Activated CD8-positive, alpha-beta memory T cell treated with anti-CD3 and anti-CD28 coated beads for 1 hour (primary cell): Measurements from ENCODE around the gene VAT1L.

Experiments used
- DNase-seq, 2 donors: peaks; one replicate each; pipeline ENCODE4 v3.0.0-alpha.2; 2020; ENCODE audit warnings: low read depth in 1 of 2; ENCODE audit errors: extremely low read depth in 1 of 2

The VAT1L gene

DNA sequence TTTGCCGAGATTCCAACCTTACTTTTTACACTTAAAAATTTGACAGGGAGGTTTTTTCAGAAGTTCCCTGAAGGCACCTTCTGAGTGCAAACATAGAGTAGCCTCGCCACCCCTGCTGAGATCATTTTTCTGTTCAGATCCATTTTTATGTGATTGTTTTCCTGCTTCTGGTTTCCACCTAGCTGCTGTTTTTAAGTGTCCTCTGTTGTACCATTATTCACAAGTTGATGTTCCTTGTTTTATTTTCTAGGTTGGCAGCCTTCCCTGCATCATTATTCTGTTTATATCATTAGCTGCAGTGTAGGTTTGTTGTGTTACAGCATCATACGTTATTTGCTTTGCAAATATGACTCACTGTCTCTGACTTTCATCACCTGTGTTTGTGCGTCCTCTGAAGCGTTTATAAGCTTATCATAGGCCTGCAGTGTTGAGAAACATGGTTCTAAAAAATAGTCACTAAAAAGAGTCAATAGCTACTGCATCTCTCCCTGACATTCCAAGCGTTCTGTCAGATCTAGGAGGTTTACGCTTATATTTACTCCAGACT is 117.1 kb downstream of the VAT1L start:
- DNase-seq = no peak

DNA sequence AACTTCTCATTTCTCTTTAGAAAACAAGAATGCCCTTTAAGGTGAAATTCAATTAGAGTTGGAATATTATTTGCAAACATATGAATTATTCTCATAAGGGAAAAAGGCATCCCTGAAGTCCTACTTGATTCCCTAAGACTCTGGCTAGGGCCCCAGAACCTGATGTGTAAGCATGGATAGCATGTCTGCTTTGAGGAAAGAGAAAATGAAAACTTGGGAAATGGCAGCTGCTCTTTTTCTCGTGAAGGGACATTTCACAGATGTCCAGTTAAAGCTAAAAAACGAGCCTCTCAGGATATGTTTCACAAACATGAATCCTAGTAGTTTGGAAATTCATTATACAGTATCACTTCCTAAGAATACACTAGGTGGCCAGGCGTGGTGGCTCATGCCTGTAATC is 121.7 kb downstream of the VAT1L start:
- DNase-seq = no peak

DNA sequence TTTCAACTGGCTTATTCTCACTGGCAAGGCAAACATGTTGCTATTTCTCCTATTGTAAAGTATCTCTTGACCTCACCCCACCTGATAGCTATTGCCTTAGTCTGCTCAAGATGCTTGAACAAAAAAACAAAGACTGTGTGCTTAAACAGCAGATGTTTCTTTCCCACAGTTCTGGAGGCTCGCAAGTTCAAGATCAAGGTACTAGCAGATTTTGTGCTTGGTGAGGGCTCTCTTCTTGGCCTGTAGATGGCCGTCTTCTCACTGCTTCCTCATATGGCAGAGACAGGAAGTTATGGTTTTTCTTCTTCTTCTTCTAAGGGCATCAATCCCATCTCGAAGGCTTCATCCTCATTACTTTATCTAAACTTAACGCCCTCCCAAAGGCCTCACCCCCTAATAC is 124.3 kb downstream of the VAT1L start:
- DNase-seq = no peak

DNA sequence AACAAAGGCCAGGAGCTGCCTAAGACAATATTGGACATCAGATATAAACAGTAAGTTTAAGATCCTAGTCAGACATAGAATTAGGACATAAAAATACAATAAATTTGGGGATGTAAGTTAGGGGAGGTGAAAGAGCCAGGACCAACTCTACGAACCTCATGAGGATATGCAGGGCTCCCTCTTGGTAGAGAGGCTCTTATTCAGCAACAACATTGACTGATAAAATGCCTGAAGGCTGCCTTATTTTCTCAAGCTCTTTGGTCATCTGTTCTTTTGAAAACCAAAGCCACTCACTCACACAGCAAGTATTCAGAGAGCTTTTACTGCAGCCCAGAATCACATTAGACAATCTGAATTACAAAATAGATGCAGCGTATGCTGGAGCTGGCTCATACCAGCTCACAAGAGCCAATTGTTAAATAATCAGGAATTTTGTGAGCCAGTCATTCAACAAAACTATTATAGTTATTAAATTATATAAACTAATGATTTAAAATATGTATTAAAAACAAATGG is 125.4 kb downstream of the VAT1L start:
- DNase-seq = no peak

DNA sequence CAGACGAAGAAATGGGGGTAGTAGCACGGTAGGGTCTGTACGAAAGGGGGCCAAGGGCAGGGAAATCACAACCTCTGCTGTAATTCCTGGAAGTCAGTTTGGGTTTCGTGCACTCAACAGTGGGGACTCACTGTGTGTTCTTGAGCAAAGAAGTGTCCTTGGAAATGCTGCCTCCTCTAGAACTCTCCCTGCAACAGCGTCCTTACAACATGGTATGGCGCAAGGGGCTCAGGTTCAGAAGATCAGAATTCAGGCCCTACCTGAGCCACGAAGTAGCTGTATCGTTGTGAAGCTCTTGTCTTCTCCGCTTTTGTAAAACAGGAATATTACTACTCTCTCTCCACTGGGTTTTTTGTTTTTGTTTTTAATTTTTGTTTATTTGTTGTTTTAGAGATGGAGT is 127.7 kb downstream of the VAT1L start:
- no peak for DNase-seq

DNA sequence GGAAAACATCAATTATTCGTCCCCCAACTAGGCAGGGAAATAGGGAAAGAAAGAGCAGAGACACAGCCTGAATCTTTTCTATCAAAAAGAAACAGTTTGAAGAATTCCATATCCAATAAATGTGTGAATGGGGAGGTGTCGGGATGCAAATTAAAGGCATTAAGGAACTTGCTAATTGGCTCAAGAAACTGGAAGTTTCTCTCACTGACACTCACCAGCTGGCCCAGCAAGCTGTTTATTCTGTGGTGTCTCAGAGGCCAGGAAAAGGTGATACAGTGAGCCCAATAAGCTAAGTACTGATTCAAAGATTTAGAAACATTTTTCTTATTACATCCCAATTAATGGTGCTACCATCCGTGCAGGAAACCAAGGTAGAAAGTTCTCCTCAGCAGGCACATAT is 129.6 kb downstream of the VAT1L start:
- DNase-seq = no peak

DNA sequence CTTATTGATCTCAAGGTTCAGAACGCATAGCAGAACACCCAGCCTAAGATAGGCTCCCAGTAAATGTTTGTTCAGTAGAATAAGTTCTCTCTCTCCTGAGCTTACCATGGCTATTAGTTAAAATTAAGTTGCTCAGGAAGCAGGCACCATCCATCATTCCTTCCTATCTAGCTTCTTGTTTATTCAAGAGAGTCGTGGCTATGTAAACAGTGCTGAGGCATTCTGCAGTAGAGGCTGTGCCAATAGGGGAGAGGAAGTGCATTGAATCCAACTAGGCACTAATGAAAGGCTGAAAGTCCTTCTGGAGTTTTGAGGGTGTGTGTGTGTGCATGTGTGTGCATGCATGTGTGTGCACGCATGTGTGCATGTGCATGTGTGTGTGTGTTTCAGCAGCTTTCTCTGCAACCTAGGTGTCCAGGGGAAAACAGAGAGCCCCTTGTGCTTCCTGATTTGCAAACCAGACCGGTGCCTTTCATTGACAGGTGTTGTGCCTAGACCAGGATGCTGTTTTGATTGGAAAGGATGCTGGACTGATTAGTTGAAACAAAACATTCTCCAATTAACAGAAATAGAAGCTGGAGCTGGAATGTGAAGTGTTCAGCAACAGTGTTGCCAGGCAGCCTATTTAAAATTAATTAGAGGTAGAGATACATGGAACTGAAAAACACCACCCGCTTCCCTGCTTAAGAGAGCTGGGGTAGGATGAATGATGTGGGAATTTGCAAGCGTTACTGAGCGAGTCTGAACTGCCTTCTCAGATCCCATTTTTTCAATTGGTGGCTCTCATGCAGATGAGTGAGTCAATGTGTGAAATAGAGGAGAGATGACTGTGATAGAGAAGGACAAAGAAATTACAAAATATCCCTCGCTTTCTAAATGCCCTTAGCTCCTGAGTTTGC is 130.7 kb downstream of the VAT1L start:
- no peak for DNase-seq

DNA sequence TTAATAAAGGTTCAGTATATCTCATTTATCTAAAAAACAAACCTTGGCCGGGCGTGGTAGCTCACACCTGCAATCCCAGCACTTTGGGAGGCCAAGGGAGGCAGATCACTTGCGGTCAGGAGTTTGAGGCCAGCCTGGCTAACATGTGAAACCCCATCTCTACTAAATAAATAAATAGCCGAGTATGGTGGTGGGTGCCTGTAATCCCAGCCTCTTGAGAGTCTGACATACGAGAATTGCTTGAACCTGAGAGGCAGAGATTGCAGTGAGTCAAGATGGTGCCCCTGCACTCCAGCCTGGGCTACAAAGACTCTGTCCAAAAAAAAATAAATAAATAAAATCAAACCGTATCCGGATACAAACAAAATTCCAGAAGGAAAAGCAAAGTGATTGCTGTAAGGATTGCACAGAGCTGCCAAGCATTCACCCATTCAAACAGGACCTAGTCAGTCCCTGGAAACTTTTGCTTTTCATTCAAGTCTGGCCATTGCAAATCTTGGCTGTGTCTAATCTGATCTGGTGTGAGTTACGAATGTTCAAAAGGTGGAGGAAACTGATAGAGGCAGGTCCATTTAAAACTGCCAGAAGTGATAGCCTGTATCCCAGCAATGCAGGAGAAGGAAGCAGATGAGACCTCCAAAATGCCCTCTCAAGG is 131.5 kb downstream of the VAT1L start:
- DNase-seq = no peak

DNA sequence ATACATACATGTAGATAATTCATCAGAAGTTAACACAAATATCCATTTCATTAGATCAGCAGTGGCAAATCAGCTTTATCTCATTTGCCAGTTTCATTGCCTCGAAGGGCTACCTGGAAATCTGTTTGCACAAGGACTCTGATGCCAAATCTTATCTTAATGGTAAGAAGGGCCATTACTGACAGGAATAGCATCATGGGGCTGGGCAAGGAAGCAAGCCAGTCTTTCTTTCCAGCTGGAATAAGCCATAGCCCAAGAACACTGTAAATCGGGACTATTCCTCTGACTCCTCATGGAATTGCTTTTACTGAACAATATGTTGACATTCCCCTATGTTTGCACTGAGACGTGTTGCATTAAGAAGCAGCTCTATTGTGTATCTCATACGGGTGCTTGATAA is 132.6 kb downstream of the VAT1L start:
- no peak for DNase-seq

DNA sequence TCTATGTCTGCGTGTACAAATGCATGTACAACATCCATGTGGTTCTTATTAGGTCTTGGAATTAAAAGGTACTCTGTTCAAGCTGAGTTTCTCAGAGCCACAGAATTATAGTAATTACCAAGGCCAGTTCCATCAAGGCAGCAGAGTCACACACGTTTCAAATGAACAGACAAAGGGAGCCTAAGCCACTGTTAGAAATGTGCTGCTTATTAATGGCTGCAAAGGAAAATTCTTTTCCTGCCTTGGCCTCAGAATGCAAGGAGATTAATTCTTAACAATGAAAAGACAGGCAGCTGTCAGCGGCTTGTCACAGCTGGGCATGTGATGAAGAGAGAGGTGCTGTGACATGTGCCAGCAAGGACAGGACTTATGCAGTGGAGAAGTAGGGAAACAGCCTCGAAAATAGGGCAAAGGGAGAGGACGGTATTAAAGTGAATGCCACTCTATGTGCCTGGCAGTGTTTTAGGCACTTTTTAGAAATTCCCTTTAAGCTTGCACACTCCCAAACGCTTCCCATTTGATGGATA is 133.9 kb downstream of the VAT1L start:
- DNase-seq = no peak

DNA sequence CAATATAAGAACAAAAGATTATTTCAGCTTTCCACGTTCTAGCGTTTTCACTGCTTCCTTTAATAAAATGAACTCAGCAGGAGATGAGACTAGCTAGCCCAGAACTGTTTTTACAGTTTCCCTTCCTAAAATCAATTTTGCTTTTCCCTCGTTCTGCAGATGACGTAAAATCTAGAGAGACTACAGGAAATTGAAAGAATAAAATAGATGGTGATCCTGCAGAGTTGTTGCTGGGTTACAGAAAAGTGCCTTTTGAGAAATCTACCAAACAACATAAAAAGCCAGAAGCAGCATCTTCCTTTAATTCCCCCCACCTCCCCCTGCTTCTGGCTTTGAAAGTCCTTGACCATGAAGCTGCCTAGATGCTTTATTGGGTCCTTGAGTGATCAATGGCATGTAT is 137.2 kb downstream of the VAT1L start:
- DNase-seq = no peak

DNA sequence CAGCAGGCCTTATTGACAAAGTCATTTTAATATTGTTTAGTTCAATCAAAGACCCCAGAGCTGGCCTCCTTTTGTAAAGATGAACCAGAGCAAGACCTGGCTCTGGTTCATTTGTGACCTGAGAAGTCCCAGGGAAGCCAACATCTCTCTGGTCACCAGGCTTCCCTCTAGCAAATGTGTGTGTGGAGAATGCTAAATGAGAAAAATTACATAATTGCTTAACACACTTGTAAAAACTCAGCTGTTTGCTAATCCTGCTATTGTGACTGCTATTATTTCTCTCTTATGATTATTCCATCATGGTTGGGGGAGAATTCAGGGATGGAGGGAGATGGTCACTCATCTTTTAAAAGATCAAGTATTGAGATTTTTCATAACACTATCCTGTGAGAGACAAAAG is 139.7 kb downstream of the VAT1L start:
- DNase-seq = no peak

DNA sequence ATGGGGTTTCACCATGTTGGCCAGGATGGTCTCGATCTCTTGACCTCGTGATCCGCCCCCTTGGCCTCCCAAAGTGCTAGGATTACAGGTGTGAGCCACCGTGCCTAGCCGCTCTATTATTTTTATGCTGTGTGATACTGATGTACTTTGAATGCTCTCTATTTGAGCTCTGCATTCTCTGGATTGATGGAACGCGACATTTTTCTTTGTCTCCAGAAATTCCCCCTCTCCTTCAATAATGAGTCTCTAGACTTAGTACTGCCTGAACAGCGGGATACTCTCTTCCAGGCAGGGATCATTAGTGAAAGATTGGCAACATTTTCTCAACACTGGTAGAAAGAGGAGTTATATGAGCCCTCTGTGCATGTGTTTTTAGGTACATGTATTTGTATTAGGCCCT is 140.6 kb downstream of the VAT1L start:
- no peak for DNase-seq

DNA sequence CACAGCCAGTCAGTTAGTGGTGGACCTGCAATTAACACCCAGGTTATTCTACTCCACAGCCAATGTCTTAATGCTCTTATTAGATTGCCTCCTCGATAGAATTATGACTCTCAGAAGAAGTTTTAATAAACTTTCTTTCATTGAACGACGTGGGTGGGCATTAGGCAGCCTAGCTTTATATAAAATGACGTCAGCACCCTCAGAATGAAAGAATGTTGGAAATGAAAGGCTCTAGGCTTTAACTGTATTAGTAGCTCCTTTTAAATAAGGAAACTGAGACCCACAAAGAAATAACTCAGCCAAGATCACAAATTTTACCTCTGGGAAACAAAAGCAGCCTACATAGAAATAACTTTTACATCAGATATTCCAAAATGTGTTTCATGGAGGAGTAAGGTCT is 142.7 kb downstream of the VAT1L start:
- DNase-seq = no peak

DNA sequence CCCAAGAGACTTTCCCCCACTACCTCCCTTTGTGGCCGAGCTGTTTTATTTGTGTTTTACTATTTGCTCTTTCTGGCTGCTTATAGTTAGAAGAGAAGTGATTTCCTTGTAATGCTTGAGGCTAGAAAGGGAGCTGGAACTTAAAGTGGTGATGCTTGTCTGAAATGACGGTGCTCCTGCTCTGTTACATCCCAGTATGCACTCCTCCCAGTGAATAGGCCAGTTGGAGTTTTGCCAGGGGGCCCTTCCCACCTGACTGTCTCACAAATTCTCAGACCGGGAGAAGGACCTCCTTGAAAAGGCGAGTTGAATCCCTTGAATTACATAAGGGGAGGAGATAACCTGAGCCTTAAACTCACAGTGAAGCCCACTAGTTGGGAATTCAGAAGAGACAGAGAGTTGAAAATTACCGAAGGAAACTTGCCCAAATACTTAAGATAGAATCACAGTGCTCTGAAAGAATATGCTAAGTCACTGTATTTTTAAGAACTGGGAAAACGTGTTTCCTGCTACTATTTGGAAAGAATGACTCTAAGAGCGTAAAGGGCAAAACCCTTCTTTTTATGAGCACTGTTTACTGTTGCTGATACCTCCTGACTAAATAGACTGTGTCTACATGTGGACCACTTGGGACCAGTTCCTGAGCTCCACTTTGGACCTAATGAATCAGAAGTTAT is 149.2 kb downstream of the VAT1L start:
- DNase-seq = no peak

DNA sequence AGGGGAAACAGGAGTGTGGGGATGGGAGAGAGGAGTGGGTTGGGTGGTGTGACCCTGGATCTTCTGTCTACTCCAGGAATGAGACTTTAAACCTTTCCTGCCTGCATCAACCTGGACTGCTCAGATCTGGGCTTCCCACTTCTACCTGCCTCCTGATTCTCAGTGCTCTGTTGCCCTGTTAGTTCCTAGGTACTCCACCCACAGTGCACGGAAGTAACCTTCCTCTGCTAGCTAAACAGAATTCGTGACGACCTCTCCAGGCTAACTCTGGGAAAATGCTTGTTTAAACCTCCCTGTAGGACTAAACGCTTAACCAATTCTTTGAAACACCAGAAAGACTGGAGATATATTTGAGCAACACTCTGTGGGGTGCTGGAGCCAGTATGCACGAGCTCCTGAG is 150.5 kb downstream of the VAT1L start:
- DNase-seq = no peak

DNA sequence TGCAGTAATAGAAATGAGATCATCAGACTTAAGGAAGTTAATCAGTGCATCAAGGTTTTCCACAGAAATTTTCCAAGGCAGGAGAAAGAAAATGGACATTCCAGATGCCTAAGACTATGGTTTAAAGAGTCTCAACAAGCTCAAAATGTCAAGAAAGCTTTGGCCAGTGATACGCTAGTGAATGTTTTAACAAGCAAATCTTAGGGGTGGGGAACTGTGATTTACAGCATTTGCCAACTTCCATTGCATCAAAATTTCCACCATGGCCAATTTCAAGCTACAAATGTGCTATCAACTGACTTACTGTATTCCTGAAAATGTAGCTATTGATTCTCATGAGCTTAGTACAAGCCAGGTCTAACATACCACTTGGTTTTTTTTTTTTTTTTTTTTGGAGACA is 151.6 kb downstream of the VAT1L start:
- no peak for DNase-seq

DNA sequence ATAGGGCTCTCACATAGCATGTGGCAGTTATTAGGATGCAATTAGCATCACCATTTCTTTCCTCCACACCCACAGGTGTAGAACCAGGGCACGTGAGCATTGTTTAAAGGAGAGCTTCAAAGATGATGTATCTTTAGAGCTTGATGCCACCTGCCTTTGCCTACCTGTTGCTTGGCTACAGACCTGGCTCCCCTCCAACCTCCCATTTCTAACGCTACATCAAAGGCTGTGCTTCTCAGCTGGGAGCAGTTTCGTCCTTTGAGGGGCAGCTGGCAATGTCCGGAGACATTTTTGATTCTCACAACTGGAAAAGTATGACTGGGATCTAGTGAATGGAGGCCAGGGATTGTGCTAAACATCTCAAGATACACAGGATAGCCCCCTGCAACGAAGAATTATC is 155.4 kb downstream of the VAT1L start:
- no peak for DNase-seq

DNA sequence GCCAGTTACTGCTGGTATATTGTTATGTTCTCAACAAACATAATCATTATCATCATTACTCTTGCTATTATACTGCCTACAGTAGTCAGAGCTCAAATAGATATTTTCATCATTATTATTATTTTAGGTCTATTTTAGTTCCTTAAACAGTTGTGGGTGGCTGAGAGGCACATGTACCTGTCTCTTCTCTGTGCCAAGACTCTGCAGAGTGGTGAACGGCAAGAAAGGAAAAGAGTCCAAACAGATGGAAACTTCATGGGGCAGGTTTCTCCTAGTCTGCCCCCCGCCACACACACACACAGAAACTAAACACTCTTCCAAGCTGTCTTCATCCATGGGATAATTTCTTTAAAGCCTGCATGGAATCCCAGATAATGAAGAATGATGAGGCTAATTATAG is 156.3 kb downstream of the VAT1L start:
- DNase-seq = no peak

DNA sequence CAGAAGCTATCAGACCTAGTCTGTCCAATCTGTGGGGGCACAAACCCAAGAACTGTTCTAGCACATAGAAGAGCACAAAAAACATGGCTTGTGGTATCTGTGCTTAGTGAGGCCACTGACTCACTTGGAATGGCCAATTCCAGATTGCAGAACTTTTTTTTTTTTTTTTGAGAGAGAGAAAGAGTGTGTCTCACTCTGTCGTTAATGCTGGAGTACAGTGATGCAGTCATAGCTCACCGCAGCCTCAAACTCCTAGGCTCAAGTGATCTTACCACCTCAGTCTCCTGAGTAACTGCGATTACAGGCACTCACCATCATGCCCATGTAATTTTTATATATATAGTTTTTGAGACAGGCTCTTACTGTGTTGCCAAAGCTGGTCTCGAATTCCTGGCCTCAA is 156.8 kb downstream of the VAT1L start:
- no peak for DNase-seq

DNA sequence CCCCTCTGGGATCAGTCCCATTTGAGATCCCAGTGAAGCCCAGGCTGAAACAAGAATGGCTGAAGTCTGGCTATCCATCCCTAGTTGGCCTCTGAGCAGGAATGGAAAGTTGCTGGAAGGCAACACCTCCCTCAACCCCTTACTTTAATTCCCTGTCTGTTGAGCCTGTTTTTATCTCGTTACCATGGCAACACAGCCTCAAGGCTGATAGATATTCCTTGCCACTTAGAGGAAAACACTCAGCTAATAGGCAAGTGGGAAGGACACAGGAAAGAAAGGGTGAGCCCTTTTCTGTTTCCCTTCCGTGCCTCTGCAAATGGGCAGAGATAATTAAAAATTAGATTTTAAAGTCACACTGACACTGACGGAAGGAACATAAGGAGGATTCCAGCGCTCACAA is 158.5 kb downstream of the VAT1L start:
- no peak for DNase-seq
